GM06990 (cell line): Measurements from ENCODE around the gene DICER1.

ENCODE experiments used
- DNase-seq: peaks from one replicate; pipeline ENCODE4 v3.0.0-alpha.2; 2011; ENCODE audit not compliant: insufficient read length; ENCODE audit errors: extremely low read depth
- H3K27me3 ChIP-seq: replicated peaks from 2 replicates; pipeline ENCODE4 v1.6.0; 2011; ENCODE audit warnings: low read length; ENCODE audit not compliant: control insufficient read depth, insufficient read depth
- H3K36me3 ChIP-seq: 2 replicates; pipeline ENCODE4 v1.5.1; 2011; ENCODE audit warnings: low read length; ENCODE audit not compliant: control insufficient read depth, insufficient read depth
- H3K4me3 ChIP-seq: replicated peaks from 2 replicates; pipeline ENCODE4 v1.5.1; 2011; ENCODE audit warnings: low read depth, mild to moderate bottlenecking, control low read depth, low read length
- TF ChIP-seq, protein P1 (sequence below): IDR thresholded peaks from 2 replicates; pipeline ENCODE4 v1.5.1; 2011; ENCODE audit warnings: low read length, control low read depth, mild to moderate bottlenecking, inconsistent platforms; ENCODE audit not compliant: insufficient read depth, poor library complexity, severe bottlenecking

DICER1 gene

DNA sequence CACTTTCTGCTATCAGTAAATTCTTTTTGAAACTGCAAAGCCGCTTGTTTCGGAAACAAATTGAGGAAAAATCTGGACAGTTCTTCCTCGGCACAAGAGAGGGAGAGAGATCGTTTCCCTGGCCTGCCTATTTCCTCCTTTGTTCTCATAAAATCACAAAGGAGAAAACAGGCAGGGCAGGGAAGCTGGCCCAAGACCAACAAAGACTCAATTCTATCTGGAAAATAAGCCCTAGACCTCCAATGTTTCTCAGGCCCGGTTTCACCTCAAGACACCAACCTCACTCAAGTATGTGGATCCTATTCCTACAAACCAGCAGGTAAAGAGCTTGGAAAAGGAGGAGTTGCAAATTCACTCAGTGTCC, 19.5 kb downstream of the DICER1 start:
- DNase-seq, result no peak

DNA sequence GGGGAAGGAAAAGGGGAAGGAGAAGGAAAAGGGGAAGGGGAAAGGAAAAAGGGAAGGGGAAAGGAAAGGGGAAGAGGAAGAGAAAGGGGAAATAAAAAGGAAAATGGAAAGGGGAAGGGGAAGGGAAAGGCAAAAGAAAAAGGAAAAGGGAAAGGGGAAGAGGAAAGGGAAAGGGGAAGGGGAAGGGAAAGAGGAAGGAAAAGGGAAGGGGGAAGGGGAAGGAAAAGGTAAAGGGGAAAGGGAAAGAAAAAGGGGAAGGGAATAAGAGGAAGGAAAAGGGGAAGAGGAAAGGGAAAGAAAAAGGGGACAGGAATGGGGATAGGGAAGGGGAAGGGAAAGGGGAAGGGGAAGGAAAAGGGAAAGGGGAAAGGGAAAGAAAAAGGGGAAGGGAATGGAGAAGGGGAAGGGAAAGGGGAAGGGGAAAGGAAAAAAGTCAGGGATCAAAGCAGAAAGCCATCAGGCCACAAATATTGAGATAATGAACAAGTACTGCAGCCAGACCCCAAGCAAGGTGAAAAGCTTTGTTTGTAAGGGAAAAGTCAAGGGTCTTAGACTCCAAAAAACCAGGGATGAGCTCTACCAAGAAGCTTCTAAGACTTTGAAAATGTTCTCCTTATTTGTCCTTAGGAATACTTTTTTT, 20.0 kb downstream of the DICER1 start:
- TF ChIP-seq, protein P1, sequence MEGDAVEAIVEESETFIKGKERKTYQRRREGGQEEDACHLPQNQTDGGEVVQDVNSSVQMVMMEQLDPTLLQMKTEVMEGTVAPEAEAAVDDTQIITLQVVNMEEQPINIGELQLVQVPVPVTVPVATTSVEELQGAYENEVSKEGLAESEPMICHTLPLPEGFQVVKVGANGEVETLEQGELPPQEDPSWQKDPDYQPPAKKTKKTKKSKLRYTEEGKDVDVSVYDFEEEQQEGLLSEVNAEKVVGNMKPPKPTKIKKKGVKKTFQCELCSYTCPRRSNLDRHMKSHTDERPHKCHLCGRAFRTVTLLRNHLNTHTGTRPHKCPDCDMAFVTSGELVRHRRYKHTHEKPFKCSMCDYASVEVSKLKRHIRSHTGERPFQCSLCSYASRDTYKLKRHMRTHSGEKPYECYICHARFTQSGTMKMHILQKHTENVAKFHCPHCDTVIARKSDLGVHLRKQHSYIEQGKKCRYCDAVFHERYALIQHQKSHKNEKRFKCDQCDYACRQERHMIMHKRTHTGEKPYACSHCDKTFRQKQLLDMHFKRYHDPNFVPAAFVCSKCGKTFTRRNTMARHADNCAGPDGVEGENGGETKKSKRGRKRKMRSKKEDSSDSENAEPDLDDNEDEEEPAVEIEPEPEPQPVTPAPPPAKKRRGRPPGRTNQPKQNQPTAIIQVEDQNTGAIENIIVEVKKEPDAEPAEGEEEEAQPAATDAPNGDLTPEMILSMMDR, result no peak
- Histone ChIP-seq H3K36me3 (no peaks in the 10 kb centered on the region), H3K27me3 (no peaks in the 10 kb centered on the region)

More for the DNA sequence above, 19.5 kb downstream of the DICER1 start:
- H3K4me3 ChIP-seq, result no peak overlapping the region
- no peaks in the 10 kb centered on the region for H3K27me3 ChIP-seq
- TF ChIP-seq, protein P1, result no peak
- H3K36me3 ChIP-seq, result no peaks in the 10 kb centered on the region

DNA sequence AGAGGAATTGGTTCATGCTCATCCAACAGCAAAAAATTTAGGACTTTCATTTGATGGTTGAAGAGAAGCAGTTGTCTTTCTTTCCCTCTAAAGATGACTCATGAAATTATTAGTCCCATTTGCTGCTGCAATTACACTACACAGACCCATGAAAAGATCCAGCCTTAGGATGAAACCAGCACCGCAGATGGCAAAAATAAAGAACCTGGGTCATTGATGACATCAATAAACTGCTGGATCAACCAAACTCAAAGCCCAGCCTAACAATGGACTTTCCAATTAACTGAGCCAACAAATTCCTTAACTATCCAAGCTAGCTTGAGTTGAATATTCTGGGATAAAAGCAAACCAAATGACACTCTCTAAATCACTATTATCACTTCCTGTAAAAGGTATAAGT, 20.7 kb downstream of the DICER1 start:
- no peak for DNase-seq
- Histone ChIP-seq H3K27me3 (no peaks in the 10 kb centered on the region), H3K36me3 (no peaks in the 10 kb centered on the region; the same call in 1 of the 2 replicates), H3K4me3 (no peak overlapping the region)
- TF ChIP-seq, protein P1, result no peak

More for the DNA sequence above, 20.0 kb downstream of the DICER1 start:
- no peak overlapping the region for H3K4me3 ChIP-seq
- DNase-seq, result no peak

DNA sequence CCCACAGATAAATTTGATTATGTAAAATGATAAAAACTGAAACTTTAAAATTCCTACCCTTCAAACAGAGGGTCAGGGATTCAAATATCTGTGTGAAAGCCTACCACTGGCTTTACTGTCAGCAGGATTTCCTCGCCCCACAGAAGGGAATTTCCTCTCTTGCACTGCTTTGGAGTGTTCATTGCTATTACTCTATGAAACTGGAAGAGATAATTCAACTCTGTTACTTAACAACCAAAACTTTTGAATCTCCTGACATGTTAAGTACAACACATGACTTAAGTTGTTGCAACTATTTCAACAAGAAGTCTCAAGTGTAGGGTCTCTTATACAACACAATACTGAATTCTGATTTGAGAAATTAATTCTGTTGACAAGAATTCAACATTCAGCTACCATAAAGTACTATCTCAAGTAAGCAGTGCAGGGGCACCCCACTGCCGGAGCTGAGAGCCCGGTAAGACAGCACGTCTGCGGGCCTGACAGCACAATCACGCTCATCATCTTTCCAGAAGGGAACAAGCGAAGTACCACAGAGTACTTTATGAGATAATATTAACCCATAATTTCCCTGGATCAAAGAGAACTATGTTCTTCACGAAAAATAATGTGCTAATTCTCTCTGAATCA, 22.9 kb downstream of the DICER1 start:
- Histone ChIP-seq H3K27me3 (no peaks in the 10 kb centered on the region), H3K36me3 (peaks cover 2% of the 10 kb centered on the region), H3K4me3 (no peak overlapping the region)
- TF ChIP-seq, protein P1, result no peak
- no peak for DNase-seq

DNA sequence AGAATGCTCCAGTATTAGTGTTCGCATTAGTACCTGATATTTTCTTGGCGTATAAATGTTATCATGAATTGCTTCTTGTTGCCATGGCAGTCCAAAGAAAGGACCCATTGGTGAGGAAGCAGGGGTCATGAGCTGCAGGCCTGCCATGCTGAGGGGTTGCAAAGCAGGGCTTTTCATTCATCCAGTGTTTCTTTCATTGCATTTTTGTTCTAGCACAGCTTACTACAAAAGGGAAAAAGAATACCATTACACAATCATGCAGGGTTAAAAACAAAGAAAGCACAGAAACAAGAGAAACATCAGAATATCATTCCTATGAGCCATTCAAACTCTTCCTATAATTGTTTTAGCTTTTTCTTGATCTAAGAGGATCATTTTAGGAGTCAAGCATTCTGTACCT, 24.0 kb downstream of the DICER1 start:
- TF ChIP-seq, protein P1, result no peak
- no peaks in the 10 kb centered on the region for H3K27me3 ChIP-seq
- peaks cover 2% of the 10 kb centered on the region for H3K36me3 ChIP-seq
- no peak overlapping the region for H3K4me3 ChIP-seq
- DNase-seq, result no peak
